ENCODE measurements around the gene CTNNBL1.

CTNNBL1 gene

GRCh38 chr20:37742131-37742530 lies 48.3 kb downstream of the CTNNBL1 start:
- no peak for DNase-seq (ENCODE audit: low spot score)

GRCh38 chr20:37744347-37744746 lies 50.5 kb downstream of the CTNNBL1 start:
- DNase-seq (ENCODE audit: low spot score): no peak

GRCh38 chr20:37745553-37745952 lies 51.7 kb downstream of the CTNNBL1 start:
- no peak for DNase-seq (ENCODE audit: low spot score)

- no peak for DNase-seq (ENCODE audit: low spot score)
These were observed 54.2 kb downstream of the CTNNBL1 start for GRCh38 chr20:37748015-37748414.

- DNase-seq (ENCODE audit: low spot score): no peak
These were observed 55.4 kb downstream of the CTNNBL1 start for GRCh38 chr20:37749218-37749617.

DNA sequence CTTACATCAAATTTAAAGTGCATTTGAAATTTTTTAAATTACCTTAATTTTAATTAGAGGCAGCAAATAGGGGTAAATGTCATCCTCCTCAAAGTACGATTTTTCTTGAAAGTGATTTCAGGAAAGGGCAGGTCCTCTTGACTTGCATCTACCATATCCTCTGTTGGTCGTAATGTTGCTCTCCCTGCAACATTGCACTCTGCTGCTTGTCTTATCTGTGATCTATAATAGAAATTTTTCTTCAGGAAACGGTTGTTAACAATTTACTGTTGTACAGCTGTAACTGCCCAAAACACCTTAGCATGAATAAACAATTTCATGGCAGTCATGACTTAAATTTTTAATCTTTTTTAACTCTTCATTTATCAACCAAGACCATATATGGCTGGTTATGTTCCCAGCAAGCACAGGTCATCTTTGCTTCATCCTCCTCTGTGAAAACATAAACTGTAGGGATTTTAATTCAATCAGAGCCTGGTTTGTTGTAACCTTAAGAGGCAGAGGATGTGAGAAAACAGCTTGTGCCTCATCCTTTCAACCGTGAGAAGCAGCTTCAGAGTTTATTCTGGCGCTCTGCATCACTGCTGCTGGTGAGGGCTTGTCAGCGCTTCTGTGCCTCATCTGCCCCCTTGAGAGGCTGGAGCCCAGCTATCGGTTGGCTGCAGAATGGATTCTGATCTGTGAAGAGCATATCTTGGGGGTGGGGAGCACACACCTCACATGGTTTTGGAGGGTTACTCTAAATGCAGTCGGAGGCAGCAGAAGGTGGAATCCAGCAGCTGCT lies 56.0 kb downstream of the CTNNBL1 start:
- DNase-seq (ENCODE audit: low spot score): no peak

- DNase-seq (ENCODE audit: low spot score): peak; percentile 49
These were observed 61.8 kb downstream of the CTNNBL1 start for GRCh38 chr20:37755665-37756064.

- no peak for DNase-seq (ENCODE audit: low spot score)
These were observed 62.4 kb downstream of the CTNNBL1 start for GRCh38 chr20:37756234-37756633.

DNA sequence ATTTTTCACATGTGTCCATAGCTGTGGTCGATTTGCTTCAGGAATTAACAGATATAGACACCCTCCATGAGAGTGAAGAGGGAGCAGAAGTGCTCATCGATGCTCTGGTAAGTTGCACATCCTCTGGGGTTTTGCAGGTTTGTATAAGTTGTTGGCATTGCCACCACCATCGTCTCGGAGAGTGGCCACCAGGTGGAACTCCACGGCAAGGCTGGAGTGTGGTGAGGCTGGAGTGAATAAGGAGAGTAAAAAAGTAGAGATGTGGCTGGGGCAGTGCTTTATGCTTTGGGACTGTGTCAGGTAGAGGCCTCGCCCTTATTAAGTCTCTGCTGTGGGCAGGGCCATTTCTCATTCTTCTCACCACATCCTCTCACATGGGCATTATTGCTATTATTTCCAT lies 63.7 kb downstream of the CTNNBL1 start:
- DNase-seq (ENCODE audit: low spot score): no peak

DNA sequence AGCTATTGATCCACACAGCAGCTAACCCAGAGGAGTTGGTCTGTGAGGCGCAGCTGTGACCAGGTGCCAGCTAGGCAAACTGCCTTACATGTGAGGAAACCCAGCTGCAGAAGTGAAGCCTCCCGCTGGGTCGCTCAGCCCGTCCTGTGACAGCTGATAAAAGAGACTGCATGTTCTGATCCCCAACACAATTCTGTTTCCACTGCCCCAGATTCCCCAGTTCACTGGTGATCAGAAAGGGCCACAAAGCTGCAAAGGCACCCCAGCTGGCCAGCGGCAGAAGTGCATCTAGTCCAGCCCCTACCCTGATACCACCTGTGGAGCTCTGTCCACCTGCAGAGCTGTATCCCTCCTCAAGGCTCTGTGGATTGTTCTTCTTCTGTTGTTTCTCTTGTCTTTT lies 64.5 kb downstream of the CTNNBL1 start:
- DNase-seq (ENCODE audit: low spot score): no peak

GRCh38 chr20:37759052-37759553 lies 65.3 kb downstream of the CTNNBL1 start:
- no peak for DNase-seq (ENCODE audit: low spot score)

DNA sequence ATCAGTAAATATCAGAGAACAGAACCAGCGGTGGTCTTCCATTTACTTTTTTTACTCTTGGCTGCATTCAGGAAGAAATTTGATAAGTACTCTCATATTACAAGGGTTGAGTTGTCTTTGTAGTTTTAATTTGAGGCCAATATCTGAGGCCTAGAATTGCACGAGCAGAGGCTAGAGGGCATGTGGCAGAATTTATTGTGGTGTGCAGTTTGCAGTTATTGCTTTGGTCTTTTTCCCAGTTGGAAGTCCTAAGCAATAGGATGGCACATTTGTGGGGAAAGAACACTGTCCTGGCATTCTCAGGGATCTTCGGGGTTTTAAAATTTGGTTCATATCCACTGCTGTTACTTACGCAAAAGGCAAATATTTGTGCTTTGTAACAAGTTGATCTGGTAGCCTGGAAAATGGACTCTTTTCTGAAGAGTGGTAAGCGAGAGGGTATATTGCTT lies 66.0 kb downstream of the CTNNBL1 start:
- no peak for DNase-seq (ENCODE audit: low spot score)

GRCh38 chr20:37760322-37760721 lies 66.5 kb downstream of the CTNNBL1 start:
- no peak for DNase-seq (ENCODE audit: low spot score)

GRCh38 chr20:37762716-37763485 lies 69.1 kb downstream of the CTNNBL1 start:
- no peak for DNase-seq (ENCODE audit: low spot score)

GRCh38 chr20:37764333-37764935 lies 70.6 kb downstream of the CTNNBL1 start:
- DNase-seq (ENCODE audit: low spot score): no peak

DNA sequence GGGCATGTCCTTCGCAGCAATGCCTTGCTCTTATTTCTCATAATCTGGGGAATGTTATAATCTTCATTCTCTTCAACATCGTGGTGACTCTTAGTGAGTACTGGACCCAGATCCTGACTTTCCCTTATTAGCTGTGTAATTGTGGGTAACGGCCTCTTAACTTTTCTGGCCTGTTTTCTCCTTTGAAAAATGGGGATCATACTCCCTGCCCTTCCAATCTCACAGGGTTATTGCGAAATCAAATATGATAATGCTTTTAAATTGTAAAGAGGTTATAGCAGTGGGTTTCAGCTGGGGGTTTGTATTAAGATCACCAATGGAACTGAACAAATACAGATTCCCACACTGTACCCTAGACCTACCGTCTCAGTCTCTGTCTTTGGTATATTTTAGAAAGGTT lies 77.1 kb downstream of the CTNNBL1 start:
- no peak for DNase-seq (ENCODE audit: low spot score)

- no peak for DNase-seq (ENCODE audit: low spot score)
These were observed 79.5 kb downstream of the CTNNBL1 start for GRCh38 chr20:37773291-37773826.

DNA sequence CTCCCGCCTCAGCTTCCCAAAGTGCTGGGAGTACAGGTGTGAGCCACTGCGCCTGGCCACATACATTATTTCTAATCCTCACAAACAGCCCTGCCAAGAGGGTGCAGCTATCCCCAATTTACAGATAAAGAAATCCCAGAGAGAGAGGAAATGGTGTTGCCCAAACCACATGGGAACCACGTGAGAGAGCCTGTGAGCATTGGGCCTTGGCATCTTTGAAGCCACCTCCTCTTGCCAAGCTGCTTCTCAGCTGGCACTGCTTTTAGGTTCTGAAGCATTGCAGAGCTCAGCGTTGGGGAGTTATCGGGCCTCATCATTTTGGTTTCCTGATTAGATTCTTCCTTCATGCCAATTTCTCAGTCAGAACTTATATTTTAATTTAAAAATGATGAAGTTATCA lies 80.3 kb downstream of the CTNNBL1 start:
- no peak for DNase-seq (ENCODE audit: low spot score)

DNA sequence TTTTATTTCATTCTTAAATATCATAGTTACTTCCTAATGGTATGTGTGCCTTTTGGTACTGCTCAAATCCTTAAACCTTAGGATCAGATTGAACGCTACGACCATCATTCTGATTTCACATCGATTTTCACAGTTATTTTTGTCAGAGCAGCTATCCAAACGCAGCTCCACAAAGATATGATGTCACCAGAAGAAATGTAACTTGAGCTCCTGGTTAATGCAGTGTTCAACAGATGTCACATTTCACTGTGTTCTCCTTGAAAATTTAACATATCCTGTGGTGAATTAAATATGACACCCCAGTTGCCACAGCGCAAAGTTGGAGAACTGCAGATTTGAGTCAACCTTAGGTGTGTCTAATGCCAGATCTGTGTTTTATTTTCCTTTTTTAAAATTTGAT lies 81.4 kb downstream of the CTNNBL1 start:
- DNase-seq (ENCODE audit: low spot score): no peak

GRCh38 chr20:37776049-37776448 lies 82.2 kb downstream of the CTNNBL1 start:
- no peak for DNase-seq (ENCODE audit: low spot score)

DNA sequence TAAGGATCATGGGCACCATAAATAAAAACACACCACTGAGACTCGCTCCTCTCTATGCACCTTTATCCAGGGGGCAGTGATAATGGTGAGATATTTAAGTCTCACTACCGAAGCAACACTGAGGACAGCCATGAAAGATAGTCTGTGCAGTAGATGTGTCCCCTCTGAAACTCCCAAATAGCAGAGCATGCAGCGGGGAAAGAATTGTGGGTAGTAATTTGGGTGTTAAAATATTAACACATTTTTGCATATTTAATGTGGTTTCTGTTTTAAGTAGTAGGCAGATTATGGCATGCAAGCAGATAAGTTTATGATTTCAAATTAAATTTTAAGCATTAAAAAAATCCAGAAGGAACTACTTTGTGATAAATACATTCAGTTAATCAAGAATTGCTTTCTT lies 82.7 kb downstream of the CTNNBL1 start:
- no peak for DNase-seq (ENCODE audit: low spot score)

Measured in AG08395 (cell line).